PC-3 (cell line): Measurements from ENCODE around the gene PLEKHB1. TPM values are rescaled to one million over a fixed set of nuclear protein-coding genes. Genes with fewer than 3 reads are reported as not detected.

Source experiments
- ATAC-seq: fragments of 200-7000 bp; cut with Tn5 transposase; 2 replicates; pipeline ENCODE4 v1.9.1; 2020; ENCODE audit warnings: mild to moderate bottlenecking, moderate library complexity
- BruUV-seq: library from RNA; stranded (reverse); fragments of 400-500 nt; replicated peaks from 2 replicates; lab custom pipeline; 2021; lab: Mats Ljungman, UMichigan
- CTCF ChIA-PET: fragments of 300-600 bp; sonication (Branson Sonifier 250); formaldehyde crosslinking; loops from one replicate; lab custom pipeline; 2022; ENCODE audit warnings: antibody characterized with exemption; lab: Charles Lee
- POLR2A ChIA-PET: fragments of 300-600 bp; sonication (Branson Sonifier 250); formaldehyde crosslinking; loops from one replicate; lab custom pipeline; 2022; ENCODE audit warnings: antibody characterized with exemption; ENCODE audit not compliant: unreplicated experiment; lab: Charles Lee
- DNase-seq: peaks from one replicate; pipeline ENCODE4 v3.0.0-alpha.2; 2015
- H2AFZ ChIP-seq: fragments of 300-600 bp; sonication (generic); 2 replicates; pipeline ENCODE4 v1.6.0; 2016; ENCODE audit warnings: antibody characterized with exemption, low read length
- H3F3A ChIP-seq: fragments of 300-600 bp; sonication (generic); one replicate; pipeline ENCODE4 v1.6.0; 2017; ENCODE audit warnings: antibody characterized with exemption, low read length, control low read depth, mild to moderate bottlenecking; ENCODE audit not compliant: unreplicated experiment
- H3K27ac ChIP-seq: fragments of 300-600 bp; sonication (generic); 2 replicates; pipeline ENCODE4 v1.5.1; 2016; ENCODE audit warnings: mild to moderate bottlenecking, low read length
- H3K27me3 ChIP-seq: fragments of 300-600 bp; sonication (generic); 2 replicates; pipeline ENCODE4 v1.6.1; 2016; ENCODE audit warnings: low read length, mixed read lengths
- H3K36me3 ChIP-seq: fragments of 300-600 bp; sonication (generic); 2 replicates; pipeline ENCODE4 v1.6.1; 2016; ENCODE audit warnings: low read depth, mixed run types, low read length, mixed read lengths
- H3K4me1 ChIP-seq: fragments of 300-600 bp; sonication (generic); 2 replicates; pipeline ENCODE4 v1.5.1; 2016; ENCODE audit warnings: low read length; ENCODE audit not compliant: insufficient read depth
- H3K4me2 ChIP-seq: fragments of 300-600 bp; sonication (generic); 2 replicates; pipeline ENCODE4 v1.6.0; 2016; ENCODE audit warnings: low read length
- H3K4me3 ChIP-seq: fragments of 300-600 bp; sonication (generic); 2 replicates; pipeline ENCODE4 v1.5.1; 2016; ENCODE audit warnings: mild to moderate bottlenecking, low read length, mixed read lengths
- H3K79me2 ChIP-seq: fragments of 300-600 bp; sonication (generic); 2 replicates; pipeline ENCODE4 v1.6.1; 2017; ENCODE audit warnings: low read length, mixed read lengths
- H3K9ac ChIP-seq: fragments of 300-600 bp; sonication (generic); 2 replicates; pipeline ENCODE4 v1.6.0; 2016; ENCODE audit warnings: mild to moderate bottlenecking, low read length
- H3K9me2 ChIP-seq: fragments of 300-600 bp; sonication (generic); replicated peaks from 2 replicates; pipeline ENCODE4 v1.6.1; 2016; ENCODE audit warnings: mixed run types, low read length, mixed read lengths
- H3K9me3 ChIP-seq: fragments of 300-600 bp; sonication (generic); 2 replicates; pipeline ENCODE4 v1.6.1; 2016; ENCODE audit warnings: low read length, mixed read lengths
- H4K20me1 ChIP-seq: fragments of 300-600 bp; sonication (generic); 2 replicates; pipeline ENCODE4 v1.6.1; 2016; ENCODE audit warnings: low read length, mixed read lengths
- EZH2 ChIP-seq: fragments of 300-600 bp; sonication (generic); IDR thresholded peaks from one replicate; pipeline ENCODE4 v1.6.1; 2017; ENCODE audit warnings: antibody characterized with exemption, mild to moderate bottlenecking, low read length; ENCODE audit not compliant: unreplicated experiment
- EZH2phosphoT487 ChIP-seq: fragments of 300-600 bp; sonication (generic); IDR thresholded peaks from 2 replicates; pipeline ENCODE4 v1.6.1; 2018; ENCODE audit warnings: mild to moderate bottlenecking, antibody characterized with exemption, low read length, borderline replicate concordance
- intact Hi-C: fragments of 100-400 bp; cut with micrococcal nuclease; formaldehyde crosslinking; loops from 2 replicates; pipeline ENCODE4 v1.9.0; 2023
- total RNA-seq: library from RNA; depleted of rRNA; stranded (reverse); fragments of >200 nt; gene quantifications from 2 replicates; pipeline ENCODE4 v1.2.3, GENCODE V29; 2014
- TF ChIP-seq, protein P1 (sequence below): fragments of 300-600 bp; sonication (generic); conservative IDR thresholded peaks from 2 replicates; pipeline ENCODE4 v1.5.1; 2017; ENCODE audit warnings: antibody characterized with exemption, low read depth, mild to moderate bottlenecking, low read length

PLEKHB1 gene
- total RNA-seq, 1 experiment from 2014 or later: 4.6 TPM

DNA sequence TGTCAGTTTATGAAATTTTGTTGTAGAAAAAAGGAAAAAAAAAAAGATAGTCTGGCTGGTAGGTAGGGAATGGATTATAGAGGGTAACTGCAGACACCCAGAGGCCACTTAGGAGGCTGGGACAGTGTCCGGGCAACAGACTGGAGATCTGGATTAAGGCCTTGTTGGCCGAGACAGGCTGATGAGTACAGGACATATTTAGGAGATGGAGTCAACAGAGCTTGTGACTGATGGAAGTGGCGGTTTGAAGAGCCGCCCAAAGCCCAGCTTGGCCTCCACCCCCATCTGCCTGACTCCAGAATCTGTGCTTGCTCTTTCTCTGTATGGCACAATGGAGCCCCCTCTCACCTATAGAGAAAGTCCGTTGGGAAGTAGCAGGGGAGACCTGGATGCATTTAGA is 7.6 kb downstream of the PLEKHB1 start:
- ATAC-seq (no peak), DNase-seq (no peak)
- Histone ChIP-seq H3K9me2 (no peaks in the 10 kb centered on the region), H2AFZ (no peak overlapping the region), H3K4me3 (no peak overlapping the region), H3K27me3 (no peaks in the 10 kb centered on the region), H3K4me1 (no peaks in the 10 kb centered on the region), H3K27ac (no peak overlapping the region), H3K9ac (no peak overlapping the region), H3F3A (no peaks in the 10 kb centered on the region), H3K79me2 (no peaks in the 10 kb centered on the region), H4K20me1 (no peaks in the 10 kb centered on the region), H3K9me3 (no peaks in the 10 kb centered on the region), H3K4me2 (no peak overlapping the region), H3K36me3 (no peaks in the 10 kb centered on the region)
- intact Hi-C loops: no loop called here
- ChIA-PET CTCF (no interaction called here), POLR2A (no interaction called here)
- TF ChIP-seq EZH2phosphoT487 (no peak), EZH2 (no peak)
- TF ChIP-seq, protein P1, sequence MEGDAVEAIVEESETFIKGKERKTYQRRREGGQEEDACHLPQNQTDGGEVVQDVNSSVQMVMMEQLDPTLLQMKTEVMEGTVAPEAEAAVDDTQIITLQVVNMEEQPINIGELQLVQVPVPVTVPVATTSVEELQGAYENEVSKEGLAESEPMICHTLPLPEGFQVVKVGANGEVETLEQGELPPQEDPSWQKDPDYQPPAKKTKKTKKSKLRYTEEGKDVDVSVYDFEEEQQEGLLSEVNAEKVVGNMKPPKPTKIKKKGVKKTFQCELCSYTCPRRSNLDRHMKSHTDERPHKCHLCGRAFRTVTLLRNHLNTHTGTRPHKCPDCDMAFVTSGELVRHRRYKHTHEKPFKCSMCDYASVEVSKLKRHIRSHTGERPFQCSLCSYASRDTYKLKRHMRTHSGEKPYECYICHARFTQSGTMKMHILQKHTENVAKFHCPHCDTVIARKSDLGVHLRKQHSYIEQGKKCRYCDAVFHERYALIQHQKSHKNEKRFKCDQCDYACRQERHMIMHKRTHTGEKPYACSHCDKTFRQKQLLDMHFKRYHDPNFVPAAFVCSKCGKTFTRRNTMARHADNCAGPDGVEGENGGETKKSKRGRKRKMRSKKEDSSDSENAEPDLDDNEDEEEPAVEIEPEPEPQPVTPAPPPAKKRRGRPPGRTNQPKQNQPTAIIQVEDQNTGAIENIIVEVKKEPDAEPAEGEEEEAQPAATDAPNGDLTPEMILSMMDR: no peak
- no TSS peak for BruUV-seq

DNA sequence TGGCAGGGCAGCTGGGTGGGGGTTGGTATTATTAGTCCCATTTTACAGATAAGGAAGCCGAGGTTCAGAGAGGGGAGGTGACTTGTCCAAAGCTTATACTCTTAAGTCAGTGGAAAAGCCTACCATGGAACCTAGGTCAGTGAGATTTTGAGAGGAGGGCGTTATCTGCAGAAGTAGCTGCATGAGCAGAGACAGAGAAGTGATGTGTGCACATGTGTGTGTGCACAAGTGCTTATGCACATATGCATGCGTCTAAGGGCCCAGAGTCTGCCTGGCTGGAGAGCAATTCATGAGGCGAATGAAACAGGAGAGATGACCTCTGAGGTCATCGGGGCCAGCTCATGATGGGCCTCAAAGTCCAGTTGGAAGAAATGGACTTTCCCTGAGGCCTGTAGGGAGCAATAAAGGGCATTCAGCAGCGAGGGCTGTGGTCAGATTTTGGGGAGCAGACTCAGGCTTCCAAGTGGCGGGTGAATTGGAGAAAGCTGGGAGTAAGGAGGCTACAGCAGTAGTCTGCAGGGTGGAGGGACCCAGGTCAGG is 8.2 kb downstream of the PLEKHB1 start:
- Histone ChIP-seq H3K4me1 (peaks cover 1% of the 10 kb centered on the region; the same call in 1 of the 2 replicates), H3K79me2 (no peaks in the 10 kb centered on the region), H3K4me2 (no peak overlapping the region), H4K20me1 (no peaks in the 10 kb centered on the region), H3K36me3 (no peaks in the 10 kb centered on the region), H3K9ac (no peak overlapping the region), H2AFZ (no peak overlapping the region), H3F3A (no peaks in the 10 kb centered on the region), H3K4me3 (no peak overlapping the region), H3K27ac (no peak overlapping the region), H3K9me2 (no peaks in the 10 kb centered on the region), H3K27me3 (no peaks in the 10 kb centered on the region), H3K9me3 (no peaks in the 10 kb centered on the region)
- DNase-seq: no peak
- ATAC-seq: no peak
- TF ChIP-seq, protein P1: no peak
- TF ChIP-seq EZH2 (no peak), EZH2phosphoT487 (no peak)
- intact Hi-C loops: no loop called here
- ChIA-PET CTCF (interaction anchor here (1.0 kb wide), 1 partner anchor 29 kb away, joined by 3 read pairs; no protein-coding TSS in a partner anchor), POLR2A (no interaction called here)
- no TSS peak for BruUV-seq

GRCh38 chr11:73655686-73656085 is 9.3 kb downstream of the PLEKHB1 start:
- H3K9ac ChIP-seq: no peak overlapping the region
- H3K27me3 ChIP-seq: no peaks in the 10 kb centered on the region
- H3F3A ChIP-seq: no peaks in the 10 kb centered on the region
- no peaks in the 10 kb centered on the region for H4K20me1 ChIP-seq
- H3K4me3 ChIP-seq: no peak overlapping the region
- no peaks in the 10 kb centered on the region for H3K9me3 ChIP-seq
- peaks cover 11% of the 10 kb centered on the region for H3K4me1 ChIP-seq
- ATAC-seq: no peak
- no peak for DNase-seq
- BruUV-seq: no TSS peak
- ChIA-PET CTCF (no interaction called here), POLR2A (no interaction called here)
- no peak overlapping the region for H2AFZ ChIP-seq
- no peak for TF ChIP-seq EZH2
- TF ChIP-seq, protein P1: no peak
- TF ChIP-seq EZH2phosphoT487: no peak
- no peaks in the 10 kb centered on the region for H3K36me3 ChIP-seq
- H3K27ac ChIP-seq: no peak overlapping the region
- H3K9me2 ChIP-seq: no peaks in the 10 kb centered on the region
- H3K4me2 ChIP-seq: no peak overlapping the region
- no peaks in the 10 kb centered on the region for H3K79me2 ChIP-seq
- intact Hi-C loops: no loop called here
